Activated CD8-positive, alpha-beta memory T cell treated with anti-CD3 and anti-CD28 coated beads for 36 hours (primary cell): ENCODE measurements around the gene SPTLC2. TPM values are rescaled to one million over a fixed set of nuclear protein-coding genes. Genes with fewer than 3 reads are reported as not detected.

ENCODE experiments used
- CTCF ChIA-PET: fragments of 350-600 bp; sonication (Branson Sonifier 250); formaldehyde crosslinking; loops from one replicate; lab custom pipeline; 2021; ENCODE audit warnings: antibody characterized with exemption; lab: Charles Lee
- POLR2A ChIA-PET: fragments of 350-600 bp; sonication (Branson Sonifier 250); formaldehyde crosslinking; loops from one replicate; lab custom pipeline; 2021; ENCODE audit warnings: antibody characterized with exemption; lab: Charles Lee
- total RNA-seq, 2 experiments: library from RNA; stranded (reverse); gene quantifications; one replicate each; pipeline ENCODE4 v1.2.3, GENCODE V29; 2021

SPTLC2 gene
- total RNA-seq, 2 experiments from 2014 or later: 23.4 to 28.7 TPM

- ChIA-PET POLR2A (no interaction called here), CTCF (no interaction called here)
Measured at GRCh38 chr14:77526266-77526665, 90.2 kb downstream of the SPTLC2 start.

- POLR2A ChIA-PET: no interaction called here
- CTCF ChIA-PET: interaction anchor here (0.5 to 0.7 kb wide), 2 partner anchors 78 to 233 kb away, joined by 3 to 4 read pairs; no protein-coding TSS in a partner anchor
Measured at GRCh38 chr14:77524536-77524935, 91.9 kb downstream of the SPTLC2 start.

- ChIA-PET POLR2A (no interaction called here), CTCF (no interaction called here)
Measured at GRCh38 chr14:77523109-77523508, 93.3 kb downstream of the SPTLC2 start.

- ChIA-PET CTCF (interaction anchor here (1.1 kb wide), 1 partner anchor 16 kb away, joined by 3 read pairs; no protein-coding TSS in a partner anchor), POLR2A (interaction anchor here (0.6 kb wide), 1 partner anchor 306 kb away, joined by 6 read pairs; no protein-coding TSS in a partner anchor)
Measured at GRCh38 chr14:77520555-77520954, 95.9 kb downstream of the SPTLC2 start.

GRCh38 chr14:77516126-77516525 is 100.3 kb downstream of the SPTLC2 start:
- ChIA-PET POLR2A (no interaction called here), CTCF (no interaction called here)

- ChIA-PET POLR2A (no interaction called here), CTCF (no interaction called here)
Measured at GRCh38 chr14:77511486-77512162, 104.8 kb downstream of the SPTLC2 start.

GRCh38 chr14:77509366-77509765 is 107.1 kb downstream of the SPTLC2 start:
- CTCF ChIA-PET: no interaction called here
- POLR2A ChIA-PET: interaction anchor here (0.5 kb wide), 1 partner anchor 72 kb away, joined by 10 read pairs; no protein-coding TSS in a partner anchor

GRCh38 chr14:77508876-77509275 is 107.6 kb downstream of the SPTLC2 start:
- ChIA-PET CTCF (no interaction called here), POLR2A (no interaction called here)

- ChIA-PET POLR2A (no interaction called here), CTCF (no interaction called here)
Measured at GRCh38 chr14:77508249-77508648, 108.2 kb downstream of the SPTLC2 start.

GRCh38 chr14:77507762-77508161 is 108.7 kb downstream of the SPTLC2 start:
- ChIA-PET POLR2A (no interaction called here), CTCF (interaction anchor here (1.4 kb wide), 1 partner anchor 49 kb away, joined by 3 read pairs; no protein-coding TSS in a partner anchor)

- ChIA-PET CTCF (interaction anchor here (1.0 kb wide), 1 partner anchor 15 kb away, joined by 3 read pairs; no protein-coding TSS in a partner anchor), POLR2A (no interaction called here)
Measured at GRCh38 chr14:77505031-77505430, 111.4 kb downstream of the SPTLC2 start.

- ChIA-PET POLR2A (no interaction called here), CTCF (interaction anchor here (0.7 kb wide), 1 partner anchor 78 kb away, joined by 3 read pairs; no protein-coding TSS in a partner anchor)
Measured at GRCh38 chr14:77503138-77503537, 113.3 kb downstream of the SPTLC2 start.

GRCh38 chr14:77502109-77502782 is 114.2 kb downstream of the SPTLC2 start:
- ChIA-PET POLR2A (no interaction called here), CTCF (no interaction called here)

GRCh38 chr14:77498984-77499527 is 117.4 kb downstream of the SPTLC2 start:
- CTCF ChIA-PET: no interaction called here

GRCh38 chr14:77498120-77498979 is 118.1 kb downstream of the SPTLC2 start, which contains the start of gene ISM2:
Gene ISM2, minus strand, starts transcription at chr14:77498816. Its CDS starts 23 bp downstream, at chr14:77498793.
- CTCF ChIA-PET: no interaction called here

More at GRCh38 chr14:77498984-77499527, 117.4 kb downstream of the SPTLC2 start:
- POLR2A ChIA-PET: interaction anchor here (1.2 kb wide), 1 partner anchor 116 kb away, joined by 6 read pairs; no protein-coding TSS in a partner anchor

GRCh38 chr14:77495334-77495733 is 121.1 kb downstream of the SPTLC2 start:
- POLR2A ChIA-PET: no interaction called here
- CTCF ChIA-PET: no interaction called here

More at GRCh38 chr14:77498120-77498979, 118.1 kb downstream of the SPTLC2 start, which contains the start of gene ISM2:
- POLR2A ChIA-PET: interaction anchor here (1.2 kb wide), 1 partner anchor 117 kb away, joined by 6 read pairs; no protein-coding TSS in a partner anchor

GRCh38 chr14:77491056-77491455 is 125.4 kb downstream of the SPTLC2 start:
- ChIA-PET POLR2A (no interaction called here), CTCF (no interaction called here)

- ChIA-PET CTCF (no interaction called here), POLR2A (no interaction called here)
Measured at GRCh38 chr14:77490347-77490986, 126.0 kb downstream of the SPTLC2 start.
